ENCODE measurements around the gene U2AF1.
"Not testable (repeated sequence)": the region's sequence is repeated elsewhere in the genome, so short reads cannot be mapped to it uniquely, and the experiment has no call there.

DNA sequence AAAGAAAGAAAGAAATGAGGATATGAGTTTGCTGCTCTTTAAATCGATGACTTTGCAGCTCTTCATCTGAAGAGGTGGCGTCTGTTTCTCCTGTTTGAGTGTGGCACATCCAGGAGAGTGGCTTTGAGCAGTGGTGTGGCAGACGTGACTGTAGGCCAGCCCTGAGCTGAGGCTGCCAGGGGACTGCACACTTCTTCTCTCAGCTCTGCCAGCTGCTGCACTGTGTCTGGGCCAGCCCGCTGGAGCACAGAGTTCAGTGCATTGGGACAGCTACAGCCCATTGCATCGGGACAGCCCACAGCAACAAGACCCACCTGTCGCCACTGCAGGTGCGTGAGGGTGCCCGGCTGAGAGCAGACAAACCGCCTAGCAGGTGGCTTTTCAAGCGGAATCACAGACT is 27.1 kb upstream of the U2AF1 start:
- TF ChIP-seq EZH2phosphoT487 (IDR thresholded peaks at IDR 0.05; ENCODE audit: borderline replicate concordance, low read depth, low read length) = not testable (repeated sequence)
- TF ChIP-seq, protein P1, sequence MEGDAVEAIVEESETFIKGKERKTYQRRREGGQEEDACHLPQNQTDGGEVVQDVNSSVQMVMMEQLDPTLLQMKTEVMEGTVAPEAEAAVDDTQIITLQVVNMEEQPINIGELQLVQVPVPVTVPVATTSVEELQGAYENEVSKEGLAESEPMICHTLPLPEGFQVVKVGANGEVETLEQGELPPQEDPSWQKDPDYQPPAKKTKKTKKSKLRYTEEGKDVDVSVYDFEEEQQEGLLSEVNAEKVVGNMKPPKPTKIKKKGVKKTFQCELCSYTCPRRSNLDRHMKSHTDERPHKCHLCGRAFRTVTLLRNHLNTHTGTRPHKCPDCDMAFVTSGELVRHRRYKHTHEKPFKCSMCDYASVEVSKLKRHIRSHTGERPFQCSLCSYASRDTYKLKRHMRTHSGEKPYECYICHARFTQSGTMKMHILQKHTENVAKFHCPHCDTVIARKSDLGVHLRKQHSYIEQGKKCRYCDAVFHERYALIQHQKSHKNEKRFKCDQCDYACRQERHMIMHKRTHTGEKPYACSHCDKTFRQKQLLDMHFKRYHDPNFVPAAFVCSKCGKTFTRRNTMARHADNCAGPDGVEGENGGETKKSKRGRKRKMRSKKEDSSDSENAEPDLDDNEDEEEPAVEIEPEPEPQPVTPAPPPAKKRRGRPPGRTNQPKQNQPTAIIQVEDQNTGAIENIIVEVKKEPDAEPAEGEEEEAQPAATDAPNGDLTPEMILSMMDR (conservative IDR thresholded peaks at IDR 0.05; ENCODE audit: low read length) = not testable (repeated sequence)
